HG03575 (cell line): ENCODE results near the gene RETNLB.

Experiments
- ATAC-seq: cut with Tn5 transposase; IDR thresholded peaks from one replicate; pipeline ENCODE4 v1.9.1; 2021; ENCODE audit not compliant: unreplicated experiment, insufficient number of reproducible peaks, low FRiP score; ENCODE audit errors: extremely low read depth

Gene RETNLB

DNA sequence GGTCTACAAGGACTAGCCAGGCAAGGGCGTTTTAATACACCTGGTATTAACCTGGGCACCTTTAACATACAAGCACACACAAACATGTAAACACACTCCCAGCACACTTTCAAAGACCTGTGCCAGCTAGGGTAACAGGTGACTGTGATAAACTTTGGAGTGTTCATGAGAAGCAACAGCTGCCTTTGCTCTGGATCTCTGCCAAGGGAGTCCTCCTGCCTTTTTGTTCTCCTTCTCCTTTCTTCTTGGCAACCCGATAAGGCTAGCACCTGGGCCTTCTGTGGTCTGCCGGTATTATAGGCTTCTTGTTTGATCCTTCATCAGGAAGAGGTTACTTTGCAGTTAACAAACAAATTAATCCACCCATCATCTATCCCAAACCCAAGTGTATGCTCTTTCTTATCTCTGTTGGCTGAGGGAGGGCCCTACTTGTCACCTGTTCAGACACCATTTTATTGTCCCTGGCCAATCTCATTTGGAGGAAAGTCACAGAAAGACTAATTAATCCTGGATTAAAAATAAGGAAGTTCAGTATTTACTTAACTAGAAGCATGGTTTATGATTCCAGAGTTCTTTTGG is at the start of gene RETNLB:
Gene RETNLB (minus strand): TSS at position 7 of the 579 bp plus-strand sequence. CDS start 225 bp downstream, outside the sequence.
- ATAC-seq, result no peak

- no peak for ATAC-seq
Measured at GRCh38 chr3:108806316-108806715, 49.1 kb upstream of the RETNLB start.

- ATAC-seq, result no peak
Measured at GRCh38 chr3:108804966-108805365, 47.8 kb upstream of the RETNLB start.

DNA sequence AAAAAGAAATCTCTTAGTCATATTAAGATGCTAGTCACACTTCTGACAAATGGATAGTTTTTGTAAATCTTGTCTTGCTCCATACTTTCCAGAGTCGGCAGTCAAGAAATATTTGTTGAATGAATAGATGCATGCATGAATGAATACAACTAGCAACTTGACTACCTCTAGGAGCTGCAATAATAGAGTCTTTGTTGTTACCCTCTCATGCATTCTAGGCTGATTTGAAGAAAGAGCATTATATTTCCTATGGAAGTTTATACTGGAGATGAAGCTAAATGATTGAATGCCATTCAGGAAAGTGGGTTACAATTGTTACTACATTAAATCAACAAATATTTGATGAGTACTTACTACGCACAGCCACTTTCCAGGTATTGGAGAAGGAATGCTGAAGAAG is 47.2 kb upstream of the RETNLB start:
- ATAC-seq, result no peak

- ATAC-seq, result no peak
Measured at GRCh38 chr3:108791473-108791872, 34.3 kb upstream of the RETNLB start.

- ATAC-seq, result no peak
Measured at GRCh38 chr3:108780235-108780634, 23.0 kb upstream of the RETNLB start.

- no peak for ATAC-seq
Measured at GRCh38 chr3:108779496-108779895, 22.3 kb upstream of the RETNLB start.

GRCh38 chr3:108775649-108776048 is 18.4 kb upstream of the RETNLB start:
- no peak for ATAC-seq

- no peak for ATAC-seq
Measured at GRCh38 chr3:108767253-108767652, 10.0 kb upstream of the RETNLB start.

DNA sequence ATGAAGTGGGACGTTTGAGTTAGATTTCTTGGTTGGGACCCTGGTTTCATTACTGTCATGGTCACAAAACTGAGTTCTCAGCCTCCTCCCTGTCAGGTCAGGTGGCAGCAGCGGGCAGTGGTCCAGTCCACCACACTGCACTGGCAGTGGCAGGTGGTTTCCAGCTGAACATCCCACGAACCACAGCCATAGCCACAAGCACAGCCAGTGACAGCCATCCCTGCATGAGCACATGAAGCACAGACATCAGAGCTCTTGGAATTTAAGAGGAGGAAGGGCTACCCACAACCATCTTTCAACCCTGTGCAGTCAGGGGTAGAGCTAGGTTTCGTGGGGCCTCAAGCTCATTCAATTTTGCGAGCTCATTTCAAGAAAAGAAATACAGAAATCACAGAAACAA is 1.5 kb downstream of the RETNLB start:
- ATAC-seq, result no peak

GRCh38 chr3:108744762-108745161 is 12.4 kb downstream of the RETNLB start:
- ATAC-seq, result no peak

GRCh38 chr3:108742929-108743328 is 14.3 kb downstream of the RETNLB start:
- no peak for ATAC-seq

DNA sequence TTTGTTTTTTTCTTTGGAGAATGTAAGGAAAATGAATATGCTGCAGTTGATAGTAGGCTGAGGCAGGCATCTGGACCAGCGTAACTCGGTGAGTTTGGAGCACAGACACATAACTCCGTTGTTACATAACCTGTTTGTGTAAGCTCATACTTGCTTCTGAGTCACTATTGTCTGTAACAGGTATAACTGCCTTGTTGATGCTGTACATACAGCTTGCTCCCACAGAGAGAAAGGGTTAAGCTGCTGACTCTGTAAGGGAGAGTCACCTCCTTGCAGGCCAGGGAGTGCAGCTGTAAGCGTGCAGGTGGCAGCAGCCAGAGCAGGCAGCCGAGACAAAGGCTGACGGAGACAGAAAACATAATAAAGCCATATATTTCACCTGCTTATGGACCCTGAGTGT is 20.4 kb downstream of the RETNLB start:
- no peak for ATAC-seq

DNA sequence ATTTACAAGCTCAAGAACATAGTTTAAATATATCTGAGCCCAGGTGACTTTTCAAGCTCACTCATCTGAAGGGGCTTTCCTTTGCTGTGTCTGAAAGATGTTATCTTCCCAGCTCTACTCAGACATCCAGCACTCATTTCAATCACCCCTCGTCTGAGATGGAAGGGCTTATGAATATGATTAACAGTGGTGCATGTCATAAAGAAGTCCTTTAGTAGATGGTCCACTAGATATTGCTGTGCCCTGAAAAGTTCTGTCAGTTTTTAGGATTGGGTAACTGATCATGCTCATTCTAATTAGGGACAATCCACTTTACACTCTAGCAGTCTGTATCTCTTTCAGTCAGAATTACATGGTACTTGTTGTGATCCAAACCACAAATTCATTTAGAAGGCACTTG is 28.3 kb downstream of the RETNLB start:
- ATAC-seq, result no peak

DNA sequence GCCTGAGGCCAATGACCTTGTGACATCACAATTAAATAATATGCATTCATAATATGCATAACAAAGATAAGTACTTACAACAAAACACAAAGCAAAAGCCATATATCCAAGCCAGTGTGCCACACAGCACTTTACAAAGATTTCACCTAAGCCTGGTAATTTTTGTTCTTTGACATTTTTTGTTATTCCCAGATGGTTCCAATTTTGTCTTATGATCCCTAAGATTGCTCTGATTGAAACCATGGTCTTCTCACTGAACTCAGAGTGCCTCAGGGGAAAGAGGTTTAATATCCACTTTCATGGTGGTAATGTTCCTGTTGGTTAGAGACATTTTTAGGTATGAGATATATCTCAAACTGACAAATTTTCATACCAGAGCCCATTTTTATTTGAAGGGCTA is 29.1 kb downstream of the RETNLB start:
- no peak for ATAC-seq

GRCh38 chr3:108724101-108724500 is 33.1 kb downstream of the RETNLB start:
- ATAC-seq, result no peak

DNA sequence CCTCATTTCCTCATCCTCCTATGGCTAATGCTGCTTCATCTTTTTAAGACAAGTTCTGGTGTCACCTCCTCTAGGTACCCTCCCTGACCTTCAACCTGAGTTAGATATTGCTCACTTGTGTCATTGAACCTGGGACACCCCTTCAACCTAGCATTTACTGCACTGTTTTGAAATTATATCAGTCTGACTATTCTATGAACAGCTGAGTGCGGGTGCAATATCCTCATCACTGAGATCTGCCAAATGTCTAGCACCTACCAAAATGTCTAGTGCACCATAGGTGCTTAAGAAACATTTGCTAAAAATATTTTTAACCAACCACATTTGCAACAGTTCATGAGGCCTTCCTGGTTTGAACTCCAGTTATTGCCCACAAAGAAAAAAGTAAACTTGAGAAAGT is 34.5 kb downstream of the RETNLB start:
- no peak for ATAC-seq

DNA sequence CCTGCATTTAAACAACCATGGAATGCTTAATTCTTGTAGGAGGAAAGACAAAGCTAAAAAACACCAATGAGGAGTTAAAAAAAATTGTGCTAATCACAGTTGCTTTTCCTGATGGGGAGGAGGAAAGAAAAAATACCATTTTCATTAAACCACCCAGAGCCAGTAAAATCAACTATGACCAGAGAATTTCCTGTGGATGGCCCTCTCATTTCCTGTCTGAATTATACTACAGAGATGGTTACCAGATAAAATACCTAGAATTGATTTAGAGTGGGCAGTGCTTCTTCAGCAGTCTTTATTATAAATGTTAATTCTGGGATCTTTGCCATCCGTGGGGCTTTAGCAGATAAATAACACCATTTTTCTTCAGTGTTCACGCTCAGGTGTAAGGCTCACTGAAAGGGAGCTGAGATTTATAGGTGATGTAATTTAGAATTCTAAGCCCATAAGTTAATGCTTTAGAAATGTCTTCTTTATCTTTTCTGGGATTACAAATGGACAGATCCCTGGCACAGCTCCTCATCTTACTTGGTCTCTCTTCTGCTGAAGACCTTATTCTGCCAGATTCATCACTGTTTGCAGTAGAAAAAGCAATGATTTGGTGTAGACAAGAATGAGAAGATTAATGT is 37.9 kb downstream of the RETNLB start:
- no peak for ATAC-seq

DNA sequence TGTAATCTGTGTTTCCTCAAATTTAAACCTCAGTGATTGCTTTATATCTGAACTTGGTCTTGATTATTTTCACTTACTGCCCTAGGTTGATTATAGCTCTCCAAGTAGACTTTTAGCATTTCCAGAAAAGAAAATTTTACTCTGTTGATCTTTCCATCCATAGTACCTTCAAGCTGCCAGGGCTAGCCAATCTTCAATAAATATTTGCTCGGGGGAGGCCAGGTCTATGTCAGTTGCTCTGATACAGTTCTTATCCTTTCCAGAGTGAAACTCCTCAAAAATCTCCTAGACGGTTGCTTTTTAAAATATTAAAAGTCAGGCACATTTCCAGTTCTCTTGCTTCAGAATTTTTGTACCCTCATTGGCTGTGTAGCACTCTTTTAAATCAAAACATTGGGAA is 38.8 kb downstream of the RETNLB start:
- no peak for ATAC-seq

- ATAC-seq, result no peak
Measured at GRCh38 chr3:108713816-108714215, 43.4 kb downstream of the RETNLB start.

GRCh38 chr3:108713009-108713516 is 44.1 kb downstream of the RETNLB start:
- ATAC-seq, result no peak
